Globus pallidus (tissue), 1 donor: ENCODE measurements around the gene DARS1.
"Not testable (repeated sequence)": the region's sequence is repeated elsewhere in the genome, so short reads cannot be mapped to it uniquely, and the experiment has no call there.

Experiments used
- DNase-seq: peaks from one replicate; pipeline ENCODE4 v3.0.0-alpha.2; 2015; ENCODE audit warnings: low spot score

The DARS1 gene

DNA sequence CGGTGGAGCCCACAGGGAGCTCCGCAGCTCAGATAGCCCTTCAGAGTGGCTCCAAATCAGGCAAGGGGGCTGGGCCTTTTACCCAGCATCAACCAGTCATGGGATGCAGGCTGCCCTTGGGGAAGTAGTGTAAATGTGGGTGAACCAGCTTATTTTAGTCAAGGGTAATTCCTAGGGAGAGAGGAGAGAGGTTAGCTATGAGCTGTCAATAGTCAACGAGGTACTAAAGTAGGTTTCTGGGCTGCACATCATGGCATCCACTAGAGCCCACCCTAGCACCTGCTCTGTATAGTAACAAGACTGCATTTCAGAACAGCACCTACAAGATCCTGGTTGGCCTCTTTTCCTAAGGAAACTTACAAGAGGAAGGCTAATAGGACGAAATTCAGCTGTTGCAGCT is 99.7 kb downstream of the DARS1 start:
- no peak for DNase-seq

DNA sequence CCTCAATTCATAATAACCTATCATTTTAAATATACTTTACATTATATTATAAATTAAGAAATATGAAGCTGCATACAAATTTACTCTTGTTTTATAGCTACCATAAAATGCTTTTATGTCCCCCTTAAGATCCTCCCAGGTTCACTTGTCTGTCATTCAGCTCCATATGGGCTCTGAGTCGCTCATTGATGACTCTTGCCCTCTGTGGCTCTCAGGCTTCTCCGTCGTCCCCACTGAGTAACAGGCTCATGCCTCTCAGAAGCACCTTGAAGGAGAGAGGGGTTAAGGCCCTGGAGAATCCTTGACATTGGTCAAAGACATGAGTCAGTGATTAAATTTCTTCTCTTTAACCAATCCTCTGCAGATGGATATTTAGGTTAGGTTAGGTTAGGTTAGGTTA is 103.0 kb downstream of the DARS1 start:
- DNase-seq: no peak

DNA sequence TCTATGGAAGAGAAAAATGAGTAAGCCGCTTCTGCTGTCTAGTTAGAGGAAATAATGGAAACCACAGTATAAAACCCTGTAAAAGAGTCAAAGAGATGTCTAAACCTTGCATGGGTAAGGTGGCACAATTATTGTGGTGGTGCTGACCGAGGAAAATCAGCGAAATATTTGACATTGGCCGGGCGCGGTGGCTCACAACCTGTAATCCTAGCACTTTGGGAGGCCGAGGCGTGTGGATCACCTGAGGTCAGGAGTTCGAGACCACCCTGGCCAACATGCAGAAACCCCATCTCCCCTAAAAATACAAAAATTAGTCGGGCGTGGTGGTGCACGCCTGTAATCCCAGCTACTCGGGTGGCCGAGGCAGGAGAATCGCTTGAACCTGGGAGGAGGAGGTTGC is 108.7 kb downstream of the DARS1 start:
- DNase-seq: not testable (repeated sequence)

DNA sequence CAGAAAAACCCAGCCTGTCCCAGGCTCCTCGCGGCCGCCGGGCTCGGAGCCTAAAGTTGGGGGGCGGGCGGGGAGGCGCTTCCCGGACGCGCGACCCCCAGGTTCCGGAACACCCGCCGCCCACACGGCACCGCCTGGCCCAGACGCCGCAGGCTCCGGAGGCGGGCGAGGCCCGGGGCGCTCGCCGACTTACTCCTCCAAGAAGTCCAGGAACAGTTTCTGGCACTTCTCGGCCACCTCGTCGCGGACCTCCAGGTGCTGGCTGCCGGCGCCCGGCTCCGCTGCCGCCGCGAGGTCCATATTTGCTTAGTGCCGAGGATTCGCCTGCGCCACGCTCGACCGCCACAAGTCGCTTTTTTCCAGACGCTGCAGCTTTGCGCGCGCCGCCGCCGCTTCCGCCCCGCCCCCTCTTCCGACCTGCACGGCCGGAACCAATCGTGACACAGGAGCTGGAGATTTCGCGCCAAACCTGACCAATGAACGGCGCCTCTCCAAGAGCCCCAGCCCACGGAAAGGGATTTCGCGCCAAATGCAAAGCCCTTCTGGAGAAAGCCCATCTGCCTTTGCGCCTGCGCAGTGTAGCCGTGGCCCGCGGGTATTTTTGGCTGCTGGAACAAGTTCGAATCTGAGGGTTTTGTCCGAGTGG is 109.2 kb downstream of the DARS1 start, which contains the start of gene MCM6:
TSS of gene MCM6 (minus strand) at position 378 of the 646 bp plus-strand sequence. CDS start at position 300, 78 bp downstream.
- peak; percentile 93 for DNase-seq

DNA sequence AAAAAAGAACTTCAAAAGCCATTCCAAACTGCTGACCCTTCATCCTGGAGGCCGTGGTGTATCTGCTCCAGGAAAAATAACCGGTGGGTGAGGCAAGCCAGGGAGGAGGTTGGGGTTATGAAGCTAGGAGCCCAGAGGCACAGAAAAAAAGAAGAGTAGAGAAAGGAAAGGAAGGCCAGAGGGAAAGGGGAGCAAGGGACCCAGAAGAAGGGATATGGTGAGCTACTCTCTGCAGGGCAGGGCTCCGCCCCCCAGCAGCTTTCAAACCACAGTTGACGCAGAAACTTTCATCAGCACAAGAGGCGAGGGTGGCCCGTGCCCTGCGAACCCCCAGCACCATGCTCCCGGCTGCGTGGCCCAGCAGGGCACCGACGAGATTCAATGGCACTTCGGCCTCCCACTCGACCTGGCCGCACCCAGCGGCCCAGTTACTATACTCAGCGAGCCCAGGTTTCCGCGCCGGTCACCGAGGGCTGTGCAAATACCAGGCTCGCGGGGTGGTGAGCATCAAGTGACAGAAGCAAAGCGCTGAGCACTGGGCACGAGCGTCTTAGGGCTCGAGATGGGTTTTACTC is 109.8 kb downstream of the DARS1 start:
- peak; percentile 24 for DNase-seq

DNA sequence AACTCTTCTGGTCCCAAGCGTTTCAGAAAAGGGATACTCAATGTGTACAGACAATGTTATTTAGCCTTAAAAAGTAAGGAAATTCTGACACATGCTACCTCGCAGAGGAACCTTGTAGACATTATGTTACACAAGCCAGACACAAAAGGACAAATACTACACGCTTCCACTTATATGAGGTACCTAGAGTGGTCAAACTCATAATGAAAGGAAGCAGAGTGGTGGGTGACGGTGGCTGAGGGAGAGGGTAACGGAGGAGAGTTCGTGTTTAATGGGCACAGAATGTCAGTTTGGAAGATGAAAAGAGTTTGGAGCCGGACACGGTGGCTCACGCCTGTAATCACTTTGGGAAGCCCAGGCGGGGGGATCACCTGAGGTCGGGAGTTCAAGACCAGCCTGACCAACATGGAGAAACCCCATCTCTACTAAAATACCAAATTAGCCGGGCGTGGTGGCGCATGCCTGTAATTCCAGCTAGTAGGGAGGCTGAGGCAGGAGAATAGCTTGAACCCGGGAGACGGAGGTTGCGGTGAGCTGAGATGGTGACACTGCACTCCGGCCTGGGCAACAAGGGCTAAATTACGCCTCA is 110.6 kb downstream of the DARS1 start:
- no peak for DNase-seq

DNA sequence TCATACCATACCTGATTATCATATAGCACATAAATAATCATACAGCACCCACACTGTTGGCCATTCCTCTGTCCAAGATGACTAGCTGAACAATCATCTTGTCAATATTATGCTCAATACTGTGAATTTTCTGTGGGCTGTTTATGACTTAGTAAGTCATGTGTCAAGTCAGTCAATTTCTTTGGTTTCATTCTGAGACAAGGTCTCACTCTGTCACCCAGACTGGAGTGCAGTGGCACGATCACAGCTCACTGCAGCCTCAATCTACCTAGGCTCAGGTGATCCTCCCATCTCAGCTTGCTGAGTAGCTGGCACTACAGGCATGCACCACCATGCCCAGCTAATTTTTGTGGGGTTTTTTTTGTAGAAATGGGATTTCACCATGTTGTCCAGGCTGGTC is 114.9 kb downstream of the DARS1 start:
- no peak for DNase-seq

DNA sequence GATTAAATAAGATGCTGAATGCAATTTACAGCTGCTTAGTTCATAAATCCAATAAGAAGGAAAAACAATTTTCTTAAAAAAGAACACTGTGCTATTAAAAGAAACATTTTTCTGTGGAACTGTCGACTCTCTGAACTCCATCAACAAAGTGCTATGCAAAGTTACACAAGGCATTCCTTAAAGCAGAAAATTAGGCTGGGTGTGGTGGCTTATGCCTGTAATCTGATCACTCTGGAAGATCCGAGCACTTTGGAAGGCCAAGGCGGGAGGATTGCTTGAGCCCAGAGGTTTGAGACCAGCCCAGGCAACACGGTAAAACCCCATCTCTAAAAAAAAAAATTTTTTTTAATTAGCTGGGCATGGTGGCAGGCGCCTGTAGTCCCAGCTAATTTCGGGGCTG is 122.2 kb downstream of the DARS1 start:
- DNase-seq: no peak

DNA sequence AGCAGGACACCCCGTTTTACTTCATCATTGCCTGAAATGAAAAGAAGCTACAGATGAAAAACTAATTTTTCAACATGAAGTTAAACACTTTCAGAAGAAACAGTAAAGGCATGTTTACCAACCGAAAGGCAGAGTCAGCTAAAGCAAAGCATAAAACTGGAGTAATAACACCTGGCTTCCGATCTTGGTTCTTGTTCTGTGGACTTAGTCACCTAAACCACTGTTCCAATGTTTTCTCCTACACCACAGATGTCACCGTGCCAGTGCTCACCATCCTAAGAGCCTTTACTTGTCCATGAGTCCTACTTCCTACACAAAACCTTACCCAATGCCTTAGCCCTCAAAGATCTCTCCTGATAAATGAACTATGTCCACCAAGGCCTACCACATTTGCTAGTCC is 122.7 kb downstream of the DARS1 start:
- DNase-seq: no peak
